Astrocyte (in vitro differentiated cells and primary cell): Measurements from ENCODE around the gene ATXN10.

Source experiments
- EZH2 ChIP-seq: IDR thresholded peaks from 2 replicates; pipeline ENCODE4 v1.6.1; 2012; ENCODE audit warnings: mild to moderate bottlenecking, low read length, inconsistent platforms; ENCODE audit not compliant: insufficient read depth
- TF ChIP-seq, protein P1 (sequence below): IDR thresholded peaks from 2 replicates; pipeline ENCODE4 v1.5.1; 2011; ENCODE audit warnings: low read depth, mild to moderate bottlenecking, inconsistent platforms, low read length, moderate library complexity; ENCODE audit not compliant: insufficient read depth

- TF ChIP-seq, protein P1, sequence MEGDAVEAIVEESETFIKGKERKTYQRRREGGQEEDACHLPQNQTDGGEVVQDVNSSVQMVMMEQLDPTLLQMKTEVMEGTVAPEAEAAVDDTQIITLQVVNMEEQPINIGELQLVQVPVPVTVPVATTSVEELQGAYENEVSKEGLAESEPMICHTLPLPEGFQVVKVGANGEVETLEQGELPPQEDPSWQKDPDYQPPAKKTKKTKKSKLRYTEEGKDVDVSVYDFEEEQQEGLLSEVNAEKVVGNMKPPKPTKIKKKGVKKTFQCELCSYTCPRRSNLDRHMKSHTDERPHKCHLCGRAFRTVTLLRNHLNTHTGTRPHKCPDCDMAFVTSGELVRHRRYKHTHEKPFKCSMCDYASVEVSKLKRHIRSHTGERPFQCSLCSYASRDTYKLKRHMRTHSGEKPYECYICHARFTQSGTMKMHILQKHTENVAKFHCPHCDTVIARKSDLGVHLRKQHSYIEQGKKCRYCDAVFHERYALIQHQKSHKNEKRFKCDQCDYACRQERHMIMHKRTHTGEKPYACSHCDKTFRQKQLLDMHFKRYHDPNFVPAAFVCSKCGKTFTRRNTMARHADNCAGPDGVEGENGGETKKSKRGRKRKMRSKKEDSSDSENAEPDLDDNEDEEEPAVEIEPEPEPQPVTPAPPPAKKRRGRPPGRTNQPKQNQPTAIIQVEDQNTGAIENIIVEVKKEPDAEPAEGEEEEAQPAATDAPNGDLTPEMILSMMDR, result no peak
- TF ChIP-seq EZH2, result no peak
Observed at GRCh38 chr22:45683248-45683647, 11.6 kb downstream of the ATXN10 start.
